Measurements from ENCODE around the gene FAM3D.

The FAM3D gene

DNA sequence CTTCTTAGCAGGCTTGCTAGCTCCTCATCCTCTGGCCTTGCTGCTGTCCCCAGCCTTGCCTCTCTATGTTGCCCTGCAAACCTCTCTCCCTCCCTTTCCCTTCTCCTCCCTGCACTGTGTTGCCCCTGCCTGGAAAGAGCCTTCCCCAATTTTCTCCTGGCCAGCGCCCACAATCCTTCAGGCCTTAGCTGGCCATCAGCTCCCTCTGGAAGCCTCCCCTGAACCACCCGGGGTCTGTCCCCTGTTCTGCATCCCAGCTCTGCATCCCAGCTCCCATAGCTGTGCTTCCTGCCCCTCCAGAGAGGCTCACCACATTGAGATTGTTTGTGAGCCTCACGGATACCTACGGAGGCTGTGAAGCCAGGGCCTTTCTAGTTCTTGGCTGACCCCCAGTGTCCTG is 23.7 kb downstream of the FAM3D start:
- TF ChIP-seq EZH2phosphoT487 (IDR thresholded peaks at IDR 0.05; ENCODE audit: borderline replicate concordance, low read length) (no peak), CTCF (IDR thresholded peaks at IDR 0.05; ENCODE audit: low read depth, low read length, poor library complexity, severe bottlenecking) (no peak)
- no peak overlapping the region for H3K4me2 ChIP-seq (ENCODE audit: low read length)
- H3K27ac ChIP-seq (ENCODE audit: low read depth, low read length), result no peak overlapping the region
- no peaks in the 10 kb centered on the region for H3K9me3 ChIP-seq (ENCODE audit: control insufficient read depth, insufficient read depth, low read length)
- H4K20me1 ChIP-seq (ENCODE audit: control insufficient read depth, insufficient read depth, low read depth, low read length), result no peaks in the 10 kb centered on the region
- no peaks in the 10 kb centered on the region for H3K79me2 ChIP-seq (ENCODE audit: control insufficient read depth, low read length)
- H3K4me1 ChIP-seq (ENCODE audit: control insufficient read depth, low read length), result peaks cover 5% of the 10 kb centered on the region; the same call in 1 of the 2 replicates
- no peaks in the 10 kb centered on the region for H3K36me3 ChIP-seq (ENCODE audit: control insufficient read depth, low read length)
- H3K4me3 ChIP-seq (ENCODE audit: low read length), result no peak overlapping the region
- H3K9me2 ChIP-seq (replicated peaks; ENCODE audit: control insufficient read depth, low read length), result no peaks in the 10 kb centered on the region
- no peaks in the 10 kb centered on the region for H3K27me3 ChIP-seq (ENCODE audit: control insufficient read depth, low read length)
- H3F3A ChIP-seq (ENCODE audit: control insufficient read depth, insufficient read depth), result no peaks in the 10 kb centered on the region

- peaks cover 5% of the 10 kb centered on the region; the same call in 1 of the 2 replicates for H3K4me1 ChIP-seq (ENCODE audit: control insufficient read depth, low read length)
- H3K36me3 ChIP-seq (ENCODE audit: control insufficient read depth, low read length), result no peaks in the 10 kb centered on the region
- no peak overlapping the region for H3K27ac ChIP-seq (ENCODE audit: low read depth, low read length)
- no peaks in the 10 kb centered on the region for H3K9me2 ChIP-seq (replicated peaks; ENCODE audit: control insufficient read depth, low read length)
- no peak for TF ChIP-seq EZH2phosphoT487 (IDR thresholded peaks at IDR 0.05; ENCODE audit: borderline replicate concordance, low read length)
- peak; percentile 86 for TF ChIP-seq CTCF (IDR thresholded peaks at IDR 0.05; ENCODE audit: low read depth, low read length, poor library complexity, severe bottlenecking)
- no peaks in the 10 kb centered on the region for H3F3A ChIP-seq (ENCODE audit: control insufficient read depth, insufficient read depth)
- H4K20me1 ChIP-seq (ENCODE audit: control insufficient read depth, insufficient read depth, low read depth, low read length), result no peaks in the 10 kb centered on the region
- H3K27me3 ChIP-seq (ENCODE audit: control insufficient read depth, low read length), result peaks cover 8% of the 10 kb centered on the region
- no peak overlapping the region for H3K4me3 ChIP-seq (ENCODE audit: low read length)
- H3K9me3 ChIP-seq (ENCODE audit: control insufficient read depth, insufficient read depth, low read length), result no peaks in the 10 kb centered on the region
- H3K4me2 ChIP-seq (ENCODE audit: low read length), result 0 out of 2 replicates have a peak overlapping the region, but pooled peaks have one; percentile 12
- no peaks in the 10 kb centered on the region for H3K79me2 ChIP-seq (ENCODE audit: control insufficient read depth, low read length)
Measured at GRCh38 chr3:58640700-58641372, 25.7 kb downstream of the FAM3D start.

DNA sequence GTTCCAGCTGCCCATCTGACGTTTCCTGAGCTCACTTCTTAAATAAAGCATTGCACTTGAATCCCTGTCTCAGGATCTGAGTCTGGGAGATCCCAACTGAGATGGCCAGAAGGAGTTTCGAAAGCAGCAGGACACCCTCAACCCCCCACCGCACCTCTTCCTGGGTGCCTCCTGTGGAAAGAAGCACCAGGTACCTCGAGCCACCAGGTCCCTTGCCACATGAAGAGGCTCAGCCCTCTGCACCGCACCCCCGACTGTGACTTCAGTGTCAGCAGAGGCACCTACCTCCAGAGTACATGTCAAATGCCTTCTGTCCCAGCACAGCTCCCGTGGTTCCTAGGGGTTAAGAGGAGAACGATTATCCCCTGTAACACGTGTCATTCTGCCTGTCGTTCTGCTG is 26.7 kb downstream of the FAM3D start:
- H3K36me3 ChIP-seq (ENCODE audit: control insufficient read depth, low read length), result no peaks in the 10 kb centered on the region
- H3K9me3 ChIP-seq (ENCODE audit: control insufficient read depth, insufficient read depth, low read length), result no peaks in the 10 kb centered on the region
- no peaks in the 10 kb centered on the region for H3K9me2 ChIP-seq (replicated peaks; ENCODE audit: control insufficient read depth, low read length)
- H3K4me1 ChIP-seq (ENCODE audit: control insufficient read depth, low read length), result peaks cover 5% of the 10 kb centered on the region; the same call in 1 of the 2 replicates
- no peak overlapping the region for H3K4me3 ChIP-seq (ENCODE audit: low read length)
- TF ChIP-seq CTCF (IDR thresholded peaks at IDR 0.05; ENCODE audit: low read depth, low read length, poor library complexity, severe bottlenecking) (no peak), EZH2phosphoT487 (IDR thresholded peaks at IDR 0.05; ENCODE audit: borderline replicate concordance, low read length) (no peak)
- no peak overlapping the region for H3K27ac ChIP-seq (ENCODE audit: low read depth, low read length)
- H3K4me2 ChIP-seq (ENCODE audit: low read length), result no peak overlapping the region
- H3K79me2 ChIP-seq (ENCODE audit: control insufficient read depth, low read length), result no peaks in the 10 kb centered on the region
- peaks cover 16% of the 10 kb centered on the region for H3K27me3 ChIP-seq (ENCODE audit: control insufficient read depth, low read length)
- H4K20me1 ChIP-seq (ENCODE audit: control insufficient read depth, insufficient read depth, low read depth, low read length), result no peaks in the 10 kb centered on the region
- no peaks in the 10 kb centered on the region for H3F3A ChIP-seq (ENCODE audit: control insufficient read depth, insufficient read depth)

Data from DOHH2 (cell line).